Neural progenitor cell (in vitro differentiated cells): ENCODE data around the gene PNLIP.

Experiments used
- EZH2 ChIP-seq: fragments of 200-600 bp; sonication (generic); IDR thresholded peaks from 2 replicates; pipeline ENCODE4 v1.6.1; 2017; ENCODE audit warnings: antibody characterized with exemption, mild to moderate bottlenecking, moderate library complexity
- TF ChIP-seq, protein P1 (sequence below): fragments of 200-600 bp; sonication (generic); IDR thresholded peaks from 2 replicates; pipeline ENCODE4 v1.5.1; 2017; ENCODE audit warnings: antibody characterized with exemption, mild to moderate bottlenecking

DNA sequence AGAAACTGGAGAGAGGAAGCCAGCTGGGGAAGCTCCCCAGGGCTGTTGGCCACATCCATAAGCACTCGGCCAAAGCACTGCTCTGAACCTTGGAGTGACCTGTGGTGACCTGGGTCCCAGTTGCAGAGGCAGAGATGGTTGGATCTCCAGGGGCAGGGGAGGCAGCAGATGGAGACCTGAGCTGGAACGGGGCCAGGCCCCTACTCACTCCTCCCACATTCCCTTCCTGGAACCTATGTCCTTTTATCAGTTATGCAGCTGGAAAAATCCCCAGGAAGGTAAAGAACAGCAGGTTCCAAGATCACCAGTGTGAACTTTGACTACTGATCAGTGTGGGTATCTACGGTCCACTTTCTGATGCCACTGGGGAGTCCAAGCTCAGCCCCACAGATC is 65.4 kb downstream of the PNLIP start:
- TF ChIP-seq, protein P1, sequence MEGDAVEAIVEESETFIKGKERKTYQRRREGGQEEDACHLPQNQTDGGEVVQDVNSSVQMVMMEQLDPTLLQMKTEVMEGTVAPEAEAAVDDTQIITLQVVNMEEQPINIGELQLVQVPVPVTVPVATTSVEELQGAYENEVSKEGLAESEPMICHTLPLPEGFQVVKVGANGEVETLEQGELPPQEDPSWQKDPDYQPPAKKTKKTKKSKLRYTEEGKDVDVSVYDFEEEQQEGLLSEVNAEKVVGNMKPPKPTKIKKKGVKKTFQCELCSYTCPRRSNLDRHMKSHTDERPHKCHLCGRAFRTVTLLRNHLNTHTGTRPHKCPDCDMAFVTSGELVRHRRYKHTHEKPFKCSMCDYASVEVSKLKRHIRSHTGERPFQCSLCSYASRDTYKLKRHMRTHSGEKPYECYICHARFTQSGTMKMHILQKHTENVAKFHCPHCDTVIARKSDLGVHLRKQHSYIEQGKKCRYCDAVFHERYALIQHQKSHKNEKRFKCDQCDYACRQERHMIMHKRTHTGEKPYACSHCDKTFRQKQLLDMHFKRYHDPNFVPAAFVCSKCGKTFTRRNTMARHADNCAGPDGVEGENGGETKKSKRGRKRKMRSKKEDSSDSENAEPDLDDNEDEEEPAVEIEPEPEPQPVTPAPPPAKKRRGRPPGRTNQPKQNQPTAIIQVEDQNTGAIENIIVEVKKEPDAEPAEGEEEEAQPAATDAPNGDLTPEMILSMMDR = no peak
- TF ChIP-seq EZH2 = no peak
